22Rv1 (cell line): ENCODE measurements around the gene ZNF577.

ENCODE experiments used
- CTCF ChIP-seq: fragments of 450-650 bp; IDR thresholded peaks from 2 replicates; pipeline ENCODE4 v1.5.1; 2017; ENCODE audit warnings: mild to moderate bottlenecking
- ZFX ChIP-seq: fragments of 450-650 bp; IDR thresholded peaks from 2 replicates; pipeline ENCODE4 v1.6.1; 2017; ENCODE audit warnings: antibody characterized with exemption, borderline replicate concordance

DNA sequence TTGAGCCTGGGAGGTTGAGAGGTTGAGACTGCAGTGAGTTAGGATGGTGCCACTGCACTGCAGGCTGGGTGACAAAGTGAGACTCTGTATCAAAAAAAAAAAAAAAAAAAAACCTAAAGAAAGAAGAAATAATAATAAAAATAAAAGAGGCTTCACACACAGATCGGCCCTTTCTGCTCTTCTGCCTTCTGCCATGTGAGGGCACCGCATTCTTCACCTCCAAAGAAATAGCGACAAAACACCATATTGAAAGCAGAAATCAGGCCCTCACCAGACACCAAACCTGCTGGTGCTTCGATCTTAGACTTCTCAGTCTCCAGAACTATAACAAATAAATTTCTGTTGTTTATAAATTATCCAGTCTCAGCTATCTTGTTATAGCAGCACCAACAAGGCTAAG is 14.1 kb upstream of the ZNF577 start:
- no peak for TF ChIP-seq CTCF
- no peak for TF ChIP-seq ZFX
